Inferior parietal cortex (tissue), 1 donor: Measurements from ENCODE around the gene AMPD3.
A peak's percentile ranks its signal among the peaks of the same experiment; 100 is the strongest.

Experiments used
- DNase-seq: peaks from one replicate; pipeline ENCODE4 v3.0.0-alpha.2; 2016; ENCODE audit errors: extremely low spot score

The AMPD3 gene

GRCh38 chr11:10488934-10489691 lies 34.0 kb downstream of the AMPD3 start:
- no peak for DNase-seq

GRCh38 chr11:10490032-10490397 lies 35.0 kb downstream of the AMPD3 start:
- no peak for DNase-seq

GRCh38 chr11:10490398-10491241 lies 35.6 kb downstream of the AMPD3 start:
- DNase-seq = peak; percentile 89

DNA sequence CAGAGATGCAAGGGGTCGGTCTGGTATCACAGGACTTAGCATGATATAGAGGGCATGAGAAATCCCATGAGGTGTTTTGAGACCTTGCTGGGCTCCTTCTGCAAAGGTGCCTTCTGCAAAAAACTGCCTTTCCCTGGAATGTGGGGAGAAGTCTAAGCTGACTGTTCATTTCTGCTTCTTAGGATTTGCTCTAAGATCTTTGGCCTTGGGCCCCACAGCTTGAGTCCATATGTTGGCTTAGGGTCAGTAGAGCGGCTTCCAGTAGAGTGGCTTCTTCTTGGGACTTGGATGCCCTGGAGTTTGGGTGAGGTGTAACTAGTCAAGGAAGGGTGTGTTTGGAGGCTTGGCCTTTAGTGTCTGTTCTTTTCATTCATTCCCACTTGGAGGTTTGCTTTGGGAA lies 37.0 kb downstream of the AMPD3 start:
- no peak for DNase-seq

DNA sequence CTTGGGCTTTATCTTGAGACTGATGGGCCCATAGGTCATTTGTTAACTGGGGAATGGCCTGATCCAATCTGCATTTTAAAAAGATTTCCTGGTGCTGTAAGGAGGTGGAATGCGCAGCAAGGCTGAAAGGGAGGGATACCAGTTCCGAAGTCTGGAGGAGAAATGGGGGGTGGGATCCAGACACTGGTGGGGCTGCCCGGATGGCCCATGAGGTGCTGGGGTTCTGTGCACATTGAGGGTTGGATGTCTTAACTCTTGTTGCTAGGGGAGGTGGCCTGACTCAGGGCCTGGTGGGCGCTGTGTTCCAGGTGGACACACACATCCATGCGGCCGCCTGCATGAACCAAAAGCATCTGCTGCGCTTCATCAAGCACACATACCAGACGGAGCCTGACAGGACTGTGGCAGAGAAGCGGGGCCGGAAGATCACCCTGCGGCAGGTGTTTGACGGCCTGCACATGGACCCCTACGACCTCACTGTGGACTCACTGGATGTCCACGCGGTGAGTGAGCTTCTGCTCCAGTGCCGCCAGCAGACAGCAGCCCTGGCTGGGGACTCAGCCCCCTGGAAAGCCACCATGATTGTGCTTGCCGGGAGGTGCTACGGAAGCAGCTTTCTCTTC lies 38.1 kb downstream of the AMPD3 start:
- DNase-seq = no peak

DNA sequence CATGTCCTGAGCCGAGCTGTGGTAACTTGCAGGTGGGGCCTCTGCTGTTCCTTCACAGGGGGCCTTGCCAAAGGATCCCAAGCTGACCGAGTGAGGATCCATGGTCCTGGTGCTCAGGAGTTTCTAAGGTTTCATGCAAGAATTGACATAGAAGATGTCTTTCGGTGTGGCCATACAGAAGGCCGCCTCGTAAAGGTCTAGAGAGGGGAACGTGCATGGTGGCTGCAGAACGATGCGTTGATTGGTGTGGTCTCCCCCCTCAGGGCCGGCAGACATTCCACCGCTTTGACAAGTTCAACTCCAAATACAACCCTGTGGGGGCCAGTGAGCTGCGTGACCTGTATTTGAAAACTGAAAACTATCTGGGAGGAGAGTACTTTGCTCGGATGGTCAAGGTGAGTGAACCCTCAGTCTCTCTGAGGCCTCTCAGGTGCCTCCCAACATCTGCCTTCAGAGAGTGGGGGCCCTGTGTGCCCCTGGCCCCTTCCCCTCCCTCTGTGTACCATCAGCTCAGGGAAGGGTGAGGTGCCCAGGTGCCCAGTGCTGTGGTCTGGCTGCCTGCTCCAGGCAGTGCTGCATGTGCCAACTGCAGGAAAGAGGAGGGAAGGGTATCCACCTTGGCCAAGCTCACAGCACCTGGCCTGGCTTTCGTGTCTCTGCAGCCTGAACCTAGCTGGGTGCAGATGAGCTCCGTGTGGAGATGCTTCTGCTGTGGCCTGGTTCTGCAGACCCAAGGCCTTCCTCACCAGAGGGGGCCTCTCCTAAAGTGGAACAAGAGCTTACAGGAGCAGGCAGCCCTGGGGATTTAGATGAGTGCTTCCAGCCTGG lies 39.8 kb downstream of the AMPD3 start:
- no peak for DNase-seq

DNA sequence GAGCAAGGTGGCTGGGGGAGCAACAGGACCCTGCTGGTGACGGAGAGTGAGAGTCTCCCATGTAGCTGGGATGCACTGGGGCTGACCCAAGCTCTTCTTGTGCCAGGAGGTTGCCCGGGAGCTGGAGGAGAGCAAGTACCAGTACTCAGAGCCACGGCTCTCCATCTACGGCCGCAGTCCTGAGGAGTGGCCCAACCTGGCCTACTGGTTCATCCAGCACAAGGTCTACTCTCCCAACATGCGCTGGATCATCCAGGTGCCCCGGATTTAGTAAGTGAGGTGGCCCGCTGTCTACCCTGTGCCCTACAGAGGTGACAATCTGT lies 40.4 kb downstream of the AMPD3 start:
- no peak for DNase-seq

DNA sequence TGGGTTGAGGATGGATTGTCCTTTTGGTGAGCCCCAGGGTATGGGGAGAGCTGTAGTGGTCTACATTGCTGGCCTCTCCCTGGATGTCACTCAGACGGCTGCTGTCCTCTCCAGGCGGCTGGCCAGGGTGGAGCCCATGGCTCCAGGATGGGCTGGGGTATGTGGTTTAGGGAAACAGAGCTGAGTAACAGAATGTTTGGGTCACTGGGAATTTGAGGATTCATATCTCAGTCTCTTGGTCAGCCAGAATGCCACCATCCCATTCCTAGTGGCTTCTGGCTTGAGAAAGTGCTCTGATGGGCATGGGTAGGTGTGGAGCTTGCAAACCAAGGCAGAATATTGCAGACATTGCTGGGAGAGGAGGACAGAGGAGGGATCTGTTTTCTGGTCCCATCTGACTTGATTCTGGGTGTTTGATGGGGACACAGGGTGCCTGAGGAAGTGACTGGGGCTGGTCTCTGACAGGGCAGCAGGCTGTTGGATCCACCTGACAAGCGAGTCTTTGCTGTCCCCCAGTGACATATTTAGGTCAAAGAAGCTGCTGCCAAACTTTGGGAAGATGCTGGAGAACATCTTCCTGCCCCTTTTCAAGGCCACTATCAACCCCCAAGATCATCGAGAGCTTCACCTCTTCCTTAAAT lies 41.4 kb downstream of the AMPD3 start:
- DNase-seq = no peak

- DNase-seq = no peak
Observed at GRCh38 chr11:10497371-10498021, 42.4 kb downstream of the AMPD3 start.

- DNase-seq = no peak
Observed at GRCh38 chr11:10498022-10498400, 42.9 kb downstream of the AMPD3 start.

- DNase-seq = no peak
Observed at GRCh38 chr11:10498426-10499250, 43.6 kb downstream of the AMPD3 start.

DNA sequence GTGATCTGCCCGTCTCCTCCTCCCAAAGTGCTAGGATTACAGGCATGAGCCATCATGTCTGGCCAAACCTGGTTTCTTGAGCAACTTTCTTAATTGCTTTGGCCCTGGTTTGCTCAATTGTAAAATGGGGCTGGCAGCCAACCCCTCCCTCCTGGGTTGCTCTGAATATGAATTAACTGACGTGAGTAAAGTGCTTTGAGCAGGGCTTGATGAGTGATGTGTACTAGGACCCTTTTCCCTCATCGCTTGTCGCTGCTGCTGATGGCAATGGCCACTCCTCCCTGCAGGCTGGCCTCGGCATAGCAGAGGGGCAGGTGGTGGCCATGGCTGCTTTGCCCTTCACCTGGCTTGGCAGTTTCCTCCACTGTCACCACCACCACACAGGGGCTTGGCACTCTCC lies 44.4 kb downstream of the AMPD3 start:
- DNase-seq = no peak

GRCh38 chr11:10499874-10500601 lies 45.0 kb downstream of the AMPD3 start:
- no peak for DNase-seq

- no peak for DNase-seq
Observed at GRCh38 chr11:10500757-10501684, 46.0 kb downstream of the AMPD3 start.

DNA sequence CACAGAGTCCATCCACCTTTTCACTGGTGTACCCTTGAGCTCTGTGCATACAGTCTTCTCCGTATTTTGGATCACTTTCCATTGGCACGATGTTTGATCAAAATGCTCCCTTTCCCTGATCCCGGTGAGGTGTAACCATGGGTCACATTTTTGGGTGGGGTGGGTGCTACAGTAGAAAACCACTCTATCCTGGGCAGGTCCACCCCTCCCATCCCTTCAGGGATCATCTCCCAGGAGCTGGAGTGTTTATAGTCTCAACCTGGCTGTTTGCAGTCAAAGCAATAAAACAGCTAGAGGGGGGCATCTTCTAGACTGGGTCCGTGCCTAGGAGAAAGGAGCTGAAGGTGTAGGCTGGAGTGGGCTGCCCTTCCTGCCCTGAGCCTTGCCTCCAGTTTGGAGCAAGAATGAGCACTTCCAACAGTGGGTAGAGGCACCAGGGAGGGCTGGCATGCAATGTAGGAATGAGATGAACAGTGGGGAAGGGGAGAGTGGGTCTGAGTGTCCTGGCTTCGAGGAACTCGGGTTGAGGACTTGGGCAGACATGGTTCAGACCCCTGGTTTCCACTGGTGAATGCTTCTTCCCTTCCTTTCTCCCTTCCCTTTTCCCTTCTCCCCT lies 47.1 kb downstream of the AMPD3 start:
- no peak for DNase-seq

DNA sequence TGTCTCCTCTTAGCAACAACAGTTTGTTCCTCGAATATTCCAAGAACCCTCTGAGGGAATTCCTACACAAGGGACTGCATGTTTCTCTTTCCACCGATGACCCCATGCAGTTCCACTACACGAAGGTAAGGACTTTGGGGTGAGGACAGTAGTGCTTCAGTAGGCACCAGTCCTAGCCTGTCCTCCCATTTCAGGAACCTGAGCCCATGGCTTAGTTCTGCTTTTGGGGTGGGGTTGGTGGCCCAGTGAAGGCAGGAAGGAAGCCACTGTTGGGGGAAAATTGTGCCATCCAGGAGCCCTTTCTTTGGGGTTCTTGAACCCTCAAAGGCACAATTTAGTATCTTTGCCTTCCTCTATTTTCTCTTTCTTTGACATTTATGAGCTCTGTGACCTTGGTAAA lies 47.7 kb downstream of the AMPD3 start:
- no peak for DNase-seq

GRCh38 chr11:10503221-10503620 lies 48.2 kb downstream of the AMPD3 start:
- DNase-seq = no peak
